Measurements from ENCODE around the gene GPN2.

- TF ChIP-seq, protein P1, sequence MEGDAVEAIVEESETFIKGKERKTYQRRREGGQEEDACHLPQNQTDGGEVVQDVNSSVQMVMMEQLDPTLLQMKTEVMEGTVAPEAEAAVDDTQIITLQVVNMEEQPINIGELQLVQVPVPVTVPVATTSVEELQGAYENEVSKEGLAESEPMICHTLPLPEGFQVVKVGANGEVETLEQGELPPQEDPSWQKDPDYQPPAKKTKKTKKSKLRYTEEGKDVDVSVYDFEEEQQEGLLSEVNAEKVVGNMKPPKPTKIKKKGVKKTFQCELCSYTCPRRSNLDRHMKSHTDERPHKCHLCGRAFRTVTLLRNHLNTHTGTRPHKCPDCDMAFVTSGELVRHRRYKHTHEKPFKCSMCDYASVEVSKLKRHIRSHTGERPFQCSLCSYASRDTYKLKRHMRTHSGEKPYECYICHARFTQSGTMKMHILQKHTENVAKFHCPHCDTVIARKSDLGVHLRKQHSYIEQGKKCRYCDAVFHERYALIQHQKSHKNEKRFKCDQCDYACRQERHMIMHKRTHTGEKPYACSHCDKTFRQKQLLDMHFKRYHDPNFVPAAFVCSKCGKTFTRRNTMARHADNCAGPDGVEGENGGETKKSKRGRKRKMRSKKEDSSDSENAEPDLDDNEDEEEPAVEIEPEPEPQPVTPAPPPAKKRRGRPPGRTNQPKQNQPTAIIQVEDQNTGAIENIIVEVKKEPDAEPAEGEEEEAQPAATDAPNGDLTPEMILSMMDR (IDR thresholded peaks at IDR 0.05): no peak
- TF ChIP-seq POLR2A (IDR thresholded peaks at IDR 0.05): no peak
Observed at GRCh38 chr1:26922431-26922729, 32.3 kb upstream of the GPN2 start.

Measured in right lobe of liver (tissue), 4 donors.